Lung (tissue), 12 donors: ENCODE data around the gene CCDC134. TPM values are rescaled to one million over a fixed set of nuclear protein-coding genes. Genes with fewer than 3 reads are reported as not detected.

ENCODE experiments used
- ATAC-seq: fragments of 200-7000 bp; cut with Tn5 transposase; one replicate; pipeline ENCODE4 v1.9.1; 2020; ENCODE audit warnings: moderate number of reproducible peaks; ENCODE audit not compliant: insufficient read depth, low FRiP score
- DNase-seq, 3 donors: peaks; one replicate each; pipeline ENCODE4 v3.0.0-alpha.2; 2013 to 2017
- H3K27ac ChIP-seq, 2 donors: one replicate each; pipeline ENCODE4 v1.5.1; 2013; ENCODE audit warnings: mild to moderate bottlenecking in 2 of 2, moderate library complexity in 2 of 2, control low read depth in 1 of 2, inconsistent platforms in 1 of 2, low read depth in 1 of 2, low read length in 1 of 2
- H3K27me3 ChIP-seq, 3 donors: one replicate each; pipeline ENCODE4 v1.5.1; 2013; ENCODE audit warnings: low read length in 2 of 3; ENCODE audit not compliant: control insufficient read depth in 3 of 3, insufficient read depth in 3 of 3
- H3K36me3 ChIP-seq, 4 donors: one replicate each; pipeline ENCODE4 v1.5.1; 2013; ENCODE audit warnings: low read length in 4 of 4, mild to moderate bottlenecking in 1 of 4, moderate library complexity in 1 of 4; ENCODE audit not compliant: control insufficient read depth in 4 of 4, insufficient read depth in 4 of 4
- H3K4me1 ChIP-seq, 5 donors: one replicate each; pipeline ENCODE4 v1.5.1; 2013; ENCODE audit warnings: low read length in 5 of 5, mild to moderate bottlenecking in 2 of 5, moderate library complexity in 1 of 5; ENCODE audit not compliant: control insufficient read depth in 5 of 5, insufficient read depth in 5 of 5
- H3K4me3 ChIP-seq: one replicate; pipeline ENCODE4 v1.5.1; 2013; ENCODE audit warnings: mild to moderate bottlenecking, control low read depth, moderate library complexity
- H3K9ac ChIP-seq, 2 donors: one replicate each; pipeline ENCODE4 v1.5.1; 2013; ENCODE audit warnings: low read length in 2 of 2, control low read depth in 1 of 2; ENCODE audit not compliant: insufficient read depth in 1 of 2
- H3K9me3 ChIP-seq, 4 donors: one replicate each; pipeline ENCODE4 v1.5.1; 2013; ENCODE audit warnings: low read length in 3 of 4, mild to moderate bottlenecking in 1 of 4, moderate library complexity in 1 of 4; ENCODE audit not compliant: control insufficient read depth in 4 of 4, insufficient read depth in 3 of 4
- CTCF ChIP-seq: IDR thresholded peaks from 2 replicates; pipeline ENCODE4 v1.5.1; 2012; ENCODE audit warnings: mild to moderate bottlenecking; ENCODE audit errors: control extremely low read depth, extremely low read depth
- WGBS, 2 donors: extraction: QIAGEN DNeasy Blood & Tissue Kit; methylation state at CpG; one replicate each; pipeline ENCODE4 v1.1.7; 2013; 5-methylcytosine and 5-hydroxymethylcytosine counted together
- polyA plus RNA-seq, 2 donors: library from polyadenylated mRNA; stranded (reverse); fragments of 200-250 nt; gene quantifications; one replicate each; pipeline ENCODE4 v1.2.1, GENCODE V29; 2013
- total RNA-seq, 2 donors: library from RNA; depleted of rRNA in 1 of 2; stranded (reverse); fragments of >200 nt in 1 of 2; gene quantifications; one replicate each; pipeline ENCODE4 v1.2.1, GENCODE V29; 2014 to 2021
- donor health status: control.
- donor health status: control.
- donor health status: Bipolar disorder and iron deficiency.
- donor health status: healthy.
- donor health status: DM: yes; HTN: yes; CAD: no.

The CCDC134 gene
- total and polyA plus RNA-seq, 4 donors = 2.5 to 10.6 (median 7.0) TPM

- H3K4me3 ChIP-seq = no peak overlapping the region
- no peak overlapping the region for H3K9ac ChIP-seq
- DNase-seq (no peak), ATAC-seq (no peak)
- TF ChIP-seq CTCF = no peak
- no peaks in the 10 kb centered on the region for H3K4me1 ChIP-seq
- 95 to 98% methylated on average over 5 of the region's 5 CpGs for WGBS, 2 donors
- H3K27me3 ChIP-seq = no peaks in the 10 kb centered on the region
- H3K9me3 ChIP-seq = no peaks in the 10 kb centered on the region
- H3K36me3 ChIP-seq = no peaks in the 10 kb centered on the region
- no peak overlapping the region for H3K27ac ChIP-seq
Observed at GRCh38 chr22:41757502-41757901, 43.0 kb upstream of the CCDC134 start.

- TF ChIP-seq CTCF = no peak
- Histone ChIP-seq H3K27me3 (no peaks in the 10 kb centered on the region), H3K4me1 (no peaks in the 10 kb centered on the region), H3K36me3 (no peaks in the 10 kb centered on the region), H3K9ac (no peak overlapping the region), H3K4me3 (no peak overlapping the region), H3K27ac (no peak overlapping the region), H3K9me3 (no peaks in the 10 kb centered on the region)
- 76 to 82% methylated on average over 2 of the region's 2 CpGs for WGBS, 2 donors
- DNase-seq (no peak), ATAC-seq (no peak)
Observed at GRCh38 chr22:41758231-41758630, 42.2 kb upstream of the CCDC134 start.

GRCh38 chr22:41762980-41763779, 37.3 kb upstream of the CCDC134 start:
- no peaks in the 10 kb centered on the region for H3K36me3 ChIP-seq
- no peak overlapping the region for H3K4me3 ChIP-seq
- no peaks in the 10 kb centered on the region for H3K9me3 ChIP-seq
- ATAC-seq (no peak), DNase-seq (peak in 2 of 3 donors; percentile 15 to 22)
- no peak overlapping the region for H3K9ac ChIP-seq
- no peaks in the 10 kb centered on the region for H3K27me3 ChIP-seq
- 65 to 73% methylated on average over 14 of the region's 14 CpGs for WGBS, 2 donors
- peaks cover 0 to 1% (median 0%) of the 10 kb centered on the region in 5 donors for H3K4me1 ChIP-seq
- no peak for TF ChIP-seq CTCF
- H3K27ac ChIP-seq = no peak overlapping the region
